Activated T-helper 2 cell treated with anti-CD3 and anti-CD28 coated beads, Interferon-gamma antibody, Interleukin-2, Interleukin-4, amounts not matched to agents 10 μg/mL and 5 μg/mL and 100 μg/mL, durations not matched to agents 14 hours and 24 hours and 36 hours (primary cell): ENCODE results near the gene TOLLIP. TPM values are rescaled to one million over a fixed set of nuclear protein-coding genes. Genes with fewer than 3 reads are reported as not detected.

Experiments
- DNase-seq: peaks from one replicate; pipeline ENCODE4 v3.0.0; 2021; ENCODE audit warnings: low spot score
- H3K27ac Mint-ChIP-seq: one replicate; pipeline ENCODE4 v1.8.0; 2021; ENCODE audit warnings: mixed read lengths
- H3K27me3 Mint-ChIP-seq: one replicate; pipeline ENCODE4 v1.8.0; 2021; ENCODE audit warnings: low read depth, mixed read lengths
- H3K36me3 Mint-ChIP-seq: one replicate; pipeline ENCODE4 v1.8.0; 2021; ENCODE audit warnings: low read depth, mixed read lengths
- H3K4me1 Mint-ChIP-seq: one replicate; pipeline ENCODE4 v1.8.0; 2021; ENCODE audit warnings: low read depth, mixed read lengths
- H3K4me3 Mint-ChIP-seq: one replicate; pipeline ENCODE4 v1.8.0; 2021; ENCODE audit warnings: low read depth, mild to moderate bottlenecking, moderate library complexity, mixed read lengths
- H3K9me3 Mint-ChIP-seq: one replicate; pipeline ENCODE4 v1.8.0; 2021; ENCODE audit warnings: mixed read lengths
- intact Hi-C: fragments of 100-400 bp; cut with micrococcal nuclease; formaldehyde crosslinking; loops from one replicate; pipeline ENCODE4 v1.15.1; 2023
- total RNA-seq: library from RNA; stranded (reverse); gene quantifications from 2 replicates; pipeline ENCODE4 v1.2.3, GENCODE V29; 2022

The TOLLIP gene
- total RNA-seq, 1 donor from 2014 or later: 35.0 TPM

DNA sequence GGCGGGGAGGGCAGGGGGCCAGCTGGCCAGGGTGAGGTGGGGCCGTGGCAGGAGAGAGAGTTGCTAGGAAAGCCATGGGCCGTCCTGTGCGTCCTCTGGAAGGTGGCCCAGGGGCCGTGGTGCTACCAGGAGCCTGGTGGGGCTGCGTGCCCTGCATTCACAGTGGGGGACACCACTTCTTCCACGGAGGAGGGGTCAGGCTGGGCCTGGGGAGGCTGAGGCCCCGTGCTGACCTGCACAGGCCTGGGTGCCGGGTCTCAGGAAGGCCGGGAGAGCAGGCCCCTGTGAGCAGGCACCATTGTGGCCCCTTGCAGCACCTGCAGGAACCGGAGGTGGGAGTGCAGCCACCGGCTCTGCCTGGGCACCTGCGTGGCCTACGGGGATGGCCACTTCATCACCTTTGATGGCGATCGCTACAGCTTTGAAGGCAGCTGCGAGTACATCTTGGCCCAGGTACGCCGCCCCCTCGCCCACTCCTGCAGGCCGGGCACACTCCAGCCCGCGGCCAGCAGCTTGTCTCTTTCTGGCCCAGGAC lies 74.6 kb downstream of the TOLLIP start:
- no peak for DNase-seq
- intact Hi-C loops: no loop called here
- no peaks in the 10 kb centered on the region for H3K9me3 Mint-ChIP-seq
- H3K4me3 Mint-ChIP-seq: no peak overlapping the region
- no peaks in the 10 kb centered on the region for H3K27me3 Mint-ChIP-seq
- H3K36me3 Mint-ChIP-seq: no peaks in the 10 kb centered on the region
- H3K4me1 Mint-ChIP-seq: no peaks in the 10 kb centered on the region
- no peak overlapping the region for H3K27ac Mint-ChIP-seq

DNA sequence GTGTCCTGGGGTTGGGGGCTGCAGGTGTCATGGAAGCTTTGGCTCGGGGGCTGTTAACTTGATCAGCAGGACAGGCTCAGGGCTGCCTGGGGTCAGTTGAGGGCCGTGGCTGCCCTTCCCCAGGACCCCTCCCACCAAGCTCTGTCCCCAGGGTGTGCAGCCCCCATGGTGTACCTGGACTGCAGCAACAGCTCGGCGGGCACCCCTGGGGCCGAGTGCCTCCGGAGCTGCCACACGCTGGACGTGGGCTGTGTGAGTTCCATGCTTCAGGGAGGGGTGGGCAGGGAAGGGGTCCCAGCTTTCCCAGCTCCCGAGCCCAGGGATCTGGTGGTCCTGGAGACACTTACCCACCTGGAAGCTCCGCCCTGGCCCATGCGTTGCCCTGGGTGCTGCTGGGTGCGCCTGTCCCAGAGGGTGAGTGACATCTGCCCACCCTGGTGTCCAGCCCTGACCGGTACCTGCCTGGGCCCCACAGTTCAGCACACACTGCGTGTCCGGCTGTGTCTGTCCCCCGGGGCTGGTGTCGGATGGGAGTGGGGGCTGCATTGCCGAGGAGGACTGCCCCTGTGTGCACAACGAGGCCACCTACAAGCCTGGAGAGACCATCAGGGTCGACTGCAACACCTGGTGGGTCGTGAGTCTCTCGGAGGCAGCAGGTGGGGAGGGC lies 75.2 kb downstream of the TOLLIP start:
- Mint-ChIP-seq H3K36me3 (no peaks in the 10 kb centered on the region), H3K27ac (no peak overlapping the region)
- intact Hi-C loops: no loop called here

GRCh38 chr11:1233351-1234053 lies 75.9 kb downstream of the TOLLIP start:
- DNase-seq: no peak
- intact Hi-C loops: no loop called here
- Mint-ChIP-seq H3K27ac (no peak overlapping the region), H3K4me1 (no peaks in the 10 kb centered on the region), H3K27me3 (no peaks in the 10 kb centered on the region), H3K4me3 (no peak overlapping the region), H3K36me3 (no peaks in the 10 kb centered on the region), H3K9me3 (no peaks in the 10 kb centered on the region)

More for the DNA sequence above, 75.2 kb downstream of the TOLLIP start:
- Mint-ChIP-seq H3K4me1 (no peaks in the 10 kb centered on the region), H3K27me3 (no peaks in the 10 kb centered on the region), H3K9me3 (no peaks in the 10 kb centered on the region), H3K4me3 (no peak overlapping the region)
- no peak for DNase-seq

DNA sequence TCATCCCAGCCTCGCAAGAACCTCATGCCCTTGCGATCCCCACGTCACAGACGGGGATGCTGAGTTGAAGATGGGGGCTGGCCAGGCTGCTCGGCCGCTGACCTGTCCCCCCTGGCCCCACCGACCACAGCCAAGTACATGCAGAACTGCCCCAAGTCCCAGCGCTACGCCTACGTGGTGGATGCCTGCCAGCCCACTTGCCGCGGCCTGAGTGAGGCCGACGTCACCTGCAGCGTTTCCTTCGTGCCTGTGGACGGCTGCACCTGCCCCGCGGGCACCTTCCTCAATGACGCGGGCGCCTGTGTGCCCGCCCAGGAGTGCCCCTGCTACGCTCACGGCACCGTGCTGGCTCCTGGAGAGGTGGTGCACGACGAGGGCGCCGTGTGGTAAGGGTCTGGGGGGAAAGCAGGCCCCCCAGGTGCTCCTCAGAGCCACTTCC lies 76.5 kb downstream of the TOLLIP start:
- no peak overlapping the region for H3K27ac Mint-ChIP-seq
- H3K4me3 Mint-ChIP-seq: no peak overlapping the region
- no peaks in the 10 kb centered on the region for H3K9me3 Mint-ChIP-seq
- intact Hi-C loops: no loop called here
- DNase-seq: no peak
- no peaks in the 10 kb centered on the region for H3K4me1 Mint-ChIP-seq
- H3K27me3 Mint-ChIP-seq: no peaks in the 10 kb centered on the region
- no peaks in the 10 kb centered on the region for H3K36me3 Mint-ChIP-seq

- no peaks in the 10 kb centered on the region for H3K36me3 Mint-ChIP-seq
- no peak for DNase-seq
- no peaks in the 10 kb centered on the region for H3K4me1 Mint-ChIP-seq
- no peak overlapping the region for H3K4me3 Mint-ChIP-seq
- intact Hi-C loops: no loop called here
- no peaks in the 10 kb centered on the region for H3K9me3 Mint-ChIP-seq
- H3K27ac Mint-ChIP-seq: no peak overlapping the region
- no peaks in the 10 kb centered on the region for H3K27me3 Mint-ChIP-seq
These were observed 77.2 kb downstream of the TOLLIP start for GRCh38 chr11:1232021-1232882.

DNA sequence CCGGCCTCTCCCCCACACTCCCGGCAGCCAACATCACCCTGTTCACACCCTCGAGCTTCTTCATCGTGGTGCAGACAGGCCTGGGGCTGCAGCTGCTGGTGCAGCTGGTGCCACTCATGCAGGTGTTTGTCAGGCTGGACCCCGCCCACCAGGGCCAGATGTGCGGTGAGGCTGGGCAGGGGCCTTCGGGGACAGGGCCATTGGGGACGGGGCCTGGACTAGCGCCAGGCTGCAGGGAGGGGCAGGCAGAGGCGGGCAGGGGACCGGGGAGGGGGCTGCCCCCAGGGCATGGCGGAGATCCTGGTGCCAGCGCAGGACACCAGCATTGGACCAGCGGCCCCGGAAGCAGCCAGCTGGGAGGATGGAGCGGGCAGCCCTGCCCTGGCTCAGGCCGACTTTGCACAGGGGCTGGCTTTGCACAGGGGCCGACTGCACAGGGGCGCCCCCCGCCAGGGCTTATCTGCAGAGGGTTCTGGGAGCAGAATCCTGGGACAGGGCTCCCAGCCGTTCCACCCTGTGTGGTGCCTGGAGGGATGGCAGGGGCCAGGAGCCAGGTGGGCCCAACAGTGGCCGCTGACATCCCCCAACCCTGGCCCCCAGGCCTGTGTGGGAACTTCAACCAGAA lies 77.9 kb downstream of the TOLLIP start:
- Mint-ChIP-seq H3K27ac (no peak overlapping the region), H3K4me3 (no peak overlapping the region), H3K9me3 (no peaks in the 10 kb centered on the region), H3K4me1 (no peaks in the 10 kb centered on the region), H3K36me3 (no peaks in the 10 kb centered on the region), H3K27me3 (no peaks in the 10 kb centered on the region)
- intact Hi-C loops: no loop called here
- DNase-seq: no peak

GRCh38 chr11:1230456-1231395 lies 78.7 kb downstream of the TOLLIP start:
- no peaks in the 10 kb centered on the region for H3K27me3 Mint-ChIP-seq
- no peak overlapping the region for H3K4me3 Mint-ChIP-seq
- no peaks in the 10 kb centered on the region for H3K36me3 Mint-ChIP-seq
- H3K4me1 Mint-ChIP-seq: no peaks in the 10 kb centered on the region
- no peak overlapping the region for H3K27ac Mint-ChIP-seq
- DNase-seq: no peak
- intact Hi-C loops: no loop called here
- H3K9me3 Mint-ChIP-seq: no peaks in the 10 kb centered on the region

- intact Hi-C loops: no loop called here
- Mint-ChIP-seq H3K4me3 (no peak overlapping the region), H3K9me3 (no peaks in the 10 kb centered on the region), H3K4me1 (no peaks in the 10 kb centered on the region), H3K27me3 (no peaks in the 10 kb centered on the region), H3K36me3 (no peaks in the 10 kb centered on the region), H3K27ac (no peak overlapping the region)
- DNase-seq: no peak
These were observed 79.3 kb downstream of the TOLLIP start for GRCh38 chr11:1230121-1230455.

GRCh38 chr11:1229471-1230120 lies 79.8 kb downstream of the TOLLIP start:
- Mint-ChIP-seq H3K4me1 (no peaks in the 10 kb centered on the region), H3K36me3 (no peaks in the 10 kb centered on the region), H3K27ac (no peak overlapping the region), H3K27me3 (no peaks in the 10 kb centered on the region), H3K4me3 (no peak overlapping the region), H3K9me3 (no peaks in the 10 kb centered on the region)
- no peak for DNase-seq
- intact Hi-C loops: no loop called here

- Mint-ChIP-seq H3K27me3 (no peaks in the 10 kb centered on the region), H3K27ac (no peak overlapping the region), H3K4me1 (no peaks in the 10 kb centered on the region), H3K36me3 (no peaks in the 10 kb centered on the region), H3K4me3 (no peak overlapping the region), H3K9me3 (no peaks in the 10 kb centered on the region)
- intact Hi-C loops: no loop called here
- no peak for DNase-seq
These were observed 80.4 kb downstream of the TOLLIP start for GRCh38 chr11:1228921-1229451.

DNA sequence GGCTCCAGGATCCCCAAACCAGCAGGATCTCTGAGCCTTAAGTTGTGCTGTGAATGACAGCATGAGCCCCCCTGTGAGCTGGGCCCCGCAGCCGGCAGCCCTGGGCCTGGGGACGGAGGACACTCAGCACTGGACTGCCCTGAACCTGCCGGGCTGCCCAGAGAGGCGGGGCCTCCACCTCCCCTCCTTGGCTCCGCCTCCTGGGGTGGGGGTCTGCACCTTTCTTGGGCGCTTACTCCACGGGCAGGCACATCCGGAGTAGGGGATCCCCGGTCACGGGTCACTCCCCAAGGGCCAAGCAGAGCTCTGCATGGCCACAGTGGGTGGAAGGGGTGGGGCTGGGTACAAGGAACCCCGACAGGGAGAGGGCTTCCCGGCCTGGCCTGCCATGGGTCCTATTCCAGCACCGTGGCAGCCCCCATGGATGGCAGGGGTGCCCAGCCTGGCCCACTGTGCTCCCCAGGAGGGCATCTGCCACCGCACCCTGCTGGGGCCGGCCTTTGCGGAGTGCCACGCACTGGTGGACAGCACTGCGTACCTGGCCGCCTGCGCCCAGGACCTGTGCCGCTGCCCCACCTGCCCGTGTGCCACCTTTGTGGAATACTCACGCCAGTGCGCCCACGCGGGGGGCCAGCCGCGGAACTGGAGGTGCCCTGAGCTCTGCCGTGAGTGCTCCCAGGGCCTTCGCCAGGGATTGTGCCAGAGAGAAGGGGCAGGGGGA lies 81.2 kb downstream of the TOLLIP start:
- Mint-ChIP-seq H3K4me3 (no peak overlapping the region), H3K9me3 (no peaks in the 10 kb centered on the region), H3K27ac (no peak overlapping the region), H3K4me1 (no peaks in the 10 kb centered on the region), H3K36me3 (no peaks in the 10 kb centered on the region), H3K27me3 (no peaks in the 10 kb centered on the region)
- no peak for DNase-seq
- intact Hi-C loops: no loop called here
